ENCODE results near the gene ESRRG.

GRCh38 chr1:216710055-216710454 lies 13.2 kb downstream of the ESRRG start:
- TF ChIP-seq POLR2A (IDR thresholded peaks at IDR 0.05; ENCODE audit: control extremely low read depth in 1 of 2, low read depth in 2 of 2, low read length in 2 of 2) (no peak), ZNF274 (IDR thresholded peaks at IDR 0.05; ENCODE audit: borderline replicate concordance, extremely low read depth, low read length) (no peak), ASH2L (IDR thresholded peaks at IDR 0.05; ENCODE audit: low read length) (no peak)

Measured in H1 (cell line).